OCI-LY3 (cell line): ENCODE measurements around the gene MPZL1.

Source experiments
- H2AFZ ChIP-seq: fragments of 200-600, 300-600 bp; shearing (Covaris generic); 2 replicates; pipeline ENCODE4 v1.6.0; 2014; ENCODE audit warnings: antibody characterized with exemption, low read depth, low read length
- H3K27ac ChIP-seq: fragments of 200-600, 300-600 bp; sonication (generic); 2 replicates; pipeline ENCODE4 v1.5.1; 2014; ENCODE audit warnings: mild to moderate bottlenecking, low read length, moderate library complexity, mixed read lengths
- H3K27me3 ChIP-seq: fragments of 200-600, 300-600 bp; sonication (generic); 2 replicates; pipeline ENCODE4 v1.6.1; 2014; ENCODE audit warnings: low read depth, low read length, mixed read lengths
- H3K36me3 ChIP-seq: fragments of 200-600, 300-600 bp; sonication (generic); replicated peaks from 2 replicates; pipeline ENCODE3; 2014; ENCODE audit warnings: low read depth, low read length, mixed read lengths
- H3K4me1 ChIP-seq: fragments of 300-600, 200-600 bp; sonication (generic); 2 replicates; pipeline ENCODE4 v1.6.1; 2014; ENCODE audit warnings: low read length, mixed read lengths
- H3K4me2 ChIP-seq: fragments of 200-600, 300-600 bp; sonication (generic); 2 replicates; pipeline ENCODE4 v1.6.1; 2014; ENCODE audit warnings: low read length, mixed read lengths
- H3K4me3 ChIP-seq: fragments of 300-600, 200-600 bp; sonication (generic); 2 replicates; pipeline ENCODE4 v1.5.1; 2014; ENCODE audit warnings: antibody characterized with exemption, mild to moderate bottlenecking, low read length, moderate library complexity
- H3K79me2 ChIP-seq: fragments of 300-600, 200-600 bp; shearing (Covaris generic); 2 replicates; pipeline ENCODE4 v1.6.1; 2014; ENCODE audit warnings: mild to moderate bottlenecking, low read length, mixed read lengths
- H3K9ac ChIP-seq: fragments of 300-600, 200-600 bp; shearing (Covaris generic); 2 replicates; pipeline ENCODE4 v1.6.0; 2014; ENCODE audit warnings: mild to moderate bottlenecking, low read length, moderate library complexity
- H3K9me3 ChIP-seq: fragments of 200-600, 300-600 bp; shearing (Covaris generic); 2 replicates; pipeline ENCODE4 v1.6.1; 2014; ENCODE audit warnings: low read length, mixed read lengths; ENCODE audit not compliant: insufficient read depth
- H4K20me1 ChIP-seq: fragments of 200-600, 300-600 bp; sonication (generic); 2 replicates; pipeline ENCODE4 v1.6.1; 2016; ENCODE audit warnings: low read length, mixed read lengths; ENCODE audit not compliant: insufficient read depth
- EZH2phosphoT487 ChIP-seq: fragments of 200-600 bp; shearing (Covaris generic); IDR thresholded peaks from 2 replicates; pipeline ENCODE4 v1.6.1; 2018; ENCODE audit warnings: antibody characterized with exemption, mixed run types, low read depth
- TF ChIP-seq, protein P1 (sequence below): fragments of 200-600, 300-600 bp; sonication (generic); IDR thresholded peaks from 2 replicates; pipeline ENCODE4 v1.5.1; 2014; ENCODE audit warnings: antibody characterized with exemption, low read length, low read depth

Gene MPZL1

GRCh38 chr1:167832693-167833092, 110.9 kb downstream of the MPZL1 start:
- H3K4me1 ChIP-seq: peaks cover 7% of the 10 kb centered on the region
- H3K4me3 ChIP-seq: no peak overlapping the region
- no peak overlapping the region for H2AFZ ChIP-seq
- TF ChIP-seq, protein P1, sequence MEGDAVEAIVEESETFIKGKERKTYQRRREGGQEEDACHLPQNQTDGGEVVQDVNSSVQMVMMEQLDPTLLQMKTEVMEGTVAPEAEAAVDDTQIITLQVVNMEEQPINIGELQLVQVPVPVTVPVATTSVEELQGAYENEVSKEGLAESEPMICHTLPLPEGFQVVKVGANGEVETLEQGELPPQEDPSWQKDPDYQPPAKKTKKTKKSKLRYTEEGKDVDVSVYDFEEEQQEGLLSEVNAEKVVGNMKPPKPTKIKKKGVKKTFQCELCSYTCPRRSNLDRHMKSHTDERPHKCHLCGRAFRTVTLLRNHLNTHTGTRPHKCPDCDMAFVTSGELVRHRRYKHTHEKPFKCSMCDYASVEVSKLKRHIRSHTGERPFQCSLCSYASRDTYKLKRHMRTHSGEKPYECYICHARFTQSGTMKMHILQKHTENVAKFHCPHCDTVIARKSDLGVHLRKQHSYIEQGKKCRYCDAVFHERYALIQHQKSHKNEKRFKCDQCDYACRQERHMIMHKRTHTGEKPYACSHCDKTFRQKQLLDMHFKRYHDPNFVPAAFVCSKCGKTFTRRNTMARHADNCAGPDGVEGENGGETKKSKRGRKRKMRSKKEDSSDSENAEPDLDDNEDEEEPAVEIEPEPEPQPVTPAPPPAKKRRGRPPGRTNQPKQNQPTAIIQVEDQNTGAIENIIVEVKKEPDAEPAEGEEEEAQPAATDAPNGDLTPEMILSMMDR: no peak; the same call in 1 of the 2 replicates
- no peak overlapping the region for H3K4me2 ChIP-seq
- H3K36me3 ChIP-seq: no peaks in the 10 kb centered on the region
- no peaks in the 10 kb centered on the region for H3K79me2 ChIP-seq
- peaks cover 3% of the 10 kb centered on the region; the same call in 1 of the 2 replicates for H3K27me3 ChIP-seq
- H3K9me3 ChIP-seq: no peaks in the 10 kb centered on the region
- no peak overlapping the region for H3K27ac ChIP-seq
- H4K20me1 ChIP-seq: no peaks in the 10 kb centered on the region
- H3K9ac ChIP-seq: no peak overlapping the region

GRCh38 chr1:167833904-167834303, 112.1 kb downstream of the MPZL1 start:
- Histone ChIP-seq H3K9me3 (no peaks in the 10 kb centered on the region), H3K79me2 (no peaks in the 10 kb centered on the region), H4K20me1 (no peaks in the 10 kb centered on the region), H3K4me1 (peaks cover 14% of the 10 kb centered on the region), H3K9ac (no peak overlapping the region), H3K36me3 (no peaks in the 10 kb centered on the region), H2AFZ (no peak overlapping the region), H3K27me3 (peaks cover 6% of the 10 kb centered on the region; the same call in 1 of the 2 replicates), H3K4me3 (no peak overlapping the region), H3K4me2 (no peak overlapping the region), H3K27ac (no peak overlapping the region)
- TF ChIP-seq EZH2phosphoT487: no peak
- TF ChIP-seq, protein P1: no peak

- Histone ChIP-seq H2AFZ (no peak overlapping the region), H3K9me3 (no peaks in the 10 kb centered on the region), H3K4me1 (peaks cover 15% of the 10 kb centered on the region), H3K27ac (no peak overlapping the region), H3K4me2 (no peak overlapping the region), H4K20me1 (no peaks in the 10 kb centered on the region), H3K79me2 (no peaks in the 10 kb centered on the region), H3K27me3 (peaks cover 8% of the 10 kb centered on the region; the same call in 1 of the 2 replicates), H3K4me3 (no peak overlapping the region), H3K9ac (no peak overlapping the region), H3K36me3 (no peaks in the 10 kb centered on the region)
- TF ChIP-seq, protein P1: no peak
- TF ChIP-seq EZH2phosphoT487: no peak
Observed at GRCh38 chr1:167836197-167836596, 114.4 kb downstream of the MPZL1 start.

- no peaks in the 10 kb centered on the region for H3K79me2 ChIP-seq
- H3K4me1 ChIP-seq: peaks cover 15% of the 10 kb centered on the region
- H2AFZ ChIP-seq: no peak overlapping the region
- TF ChIP-seq EZH2phosphoT487: no peak
- TF ChIP-seq, protein P1: no peak
- H3K9ac ChIP-seq: no peak overlapping the region
- no peak overlapping the region for H3K4me3 ChIP-seq
- H3K27me3 ChIP-seq: peaks cover 4% of the 10 kb centered on the region; the same call in 1 of the 2 replicates
- no peaks in the 10 kb centered on the region for H3K36me3 ChIP-seq
- H4K20me1 ChIP-seq: no peaks in the 10 kb centered on the region
- H3K4me2 ChIP-seq: no peak overlapping the region
- H3K9me3 ChIP-seq: no peaks in the 10 kb centered on the region
- no peak overlapping the region for H3K27ac ChIP-seq
Observed at GRCh38 chr1:167837326-167837725, 115.5 kb downstream of the MPZL1 start.
